ACHN (cell line): ENCODE data around the gene TALDO1.
A peak's percentile ranks its signal among the peaks of the same experiment; 100 is the strongest.

Experiments used
- DNase-seq: peaks from one replicate; pipeline ENCODE4 v3.0.0-alpha.2; 2015
- in situ Hi-C: cut with HindIII; loops from 2 replicates; pipeline ENCODE4 v1.10.0; 2017; ENCODE audit warnings: low sequenced_read_pairs, low pct_ligation_motif_present, low pct_unique_long_range_greater_than_20kb

Gene TALDO1

DNA sequence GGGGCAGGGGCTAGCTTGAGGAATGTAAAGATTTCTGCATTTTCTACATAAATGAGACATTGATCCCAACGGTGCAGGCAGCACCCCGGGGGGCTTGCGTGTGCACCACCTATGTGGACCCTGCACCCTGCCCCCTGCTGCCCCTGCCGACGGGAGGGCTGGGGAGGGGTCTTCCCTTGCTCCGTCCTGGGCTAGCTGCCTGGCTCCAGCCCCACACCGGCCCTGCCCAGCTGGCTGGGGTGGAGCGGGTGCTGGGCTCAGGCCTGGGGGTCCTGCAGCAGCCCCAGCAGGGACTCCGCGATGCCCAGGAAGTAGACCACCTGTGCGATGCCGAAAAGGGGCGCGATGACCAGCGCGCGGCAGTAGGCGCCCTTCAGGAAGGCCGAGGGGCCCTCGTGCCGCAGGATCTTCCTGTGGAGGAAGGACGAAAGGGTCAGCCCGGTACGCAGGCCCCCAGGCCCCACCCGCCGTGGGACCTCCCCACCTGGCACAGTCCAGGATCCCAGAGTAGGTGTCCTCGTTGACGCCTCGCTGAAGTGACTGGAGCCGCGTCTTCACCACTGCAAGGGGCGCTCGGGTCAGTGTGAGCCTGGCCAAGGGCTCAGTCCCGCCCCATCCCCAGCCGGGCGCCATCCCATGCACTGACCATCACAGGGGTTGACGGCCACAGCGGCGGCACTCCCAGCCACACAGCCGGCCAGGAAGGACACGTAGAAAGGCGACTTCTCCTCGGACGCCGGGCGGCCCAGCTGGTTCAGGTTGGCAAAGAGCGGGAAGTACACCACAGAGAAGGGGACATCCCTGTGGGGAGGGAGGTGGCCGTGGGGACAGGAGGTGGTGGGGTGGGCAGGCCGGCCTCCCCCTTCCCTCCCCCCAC, 44.6 kb downstream of the TALDO1 start:
- DNase-seq = no peak
- in situ Hi-C loops = no loop called here

DNA sequence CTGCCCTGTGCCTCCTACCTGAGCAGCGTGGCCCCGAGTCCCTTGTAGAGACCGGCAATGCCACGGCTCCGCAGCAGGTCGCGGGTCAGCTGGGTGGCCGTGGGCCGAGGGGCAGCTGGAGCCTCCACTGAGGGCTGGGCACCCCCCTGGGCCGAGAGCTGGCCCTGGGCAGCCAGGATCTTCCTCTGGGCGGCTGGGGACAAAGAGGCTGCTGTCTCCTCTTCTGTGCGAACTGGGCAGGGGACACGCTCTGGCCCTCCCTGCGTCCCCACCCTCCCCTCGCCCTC, 45.2 kb downstream of the TALDO1 start:
- in situ Hi-C loops = no loop called here
- no peak for DNase-seq

DNA sequence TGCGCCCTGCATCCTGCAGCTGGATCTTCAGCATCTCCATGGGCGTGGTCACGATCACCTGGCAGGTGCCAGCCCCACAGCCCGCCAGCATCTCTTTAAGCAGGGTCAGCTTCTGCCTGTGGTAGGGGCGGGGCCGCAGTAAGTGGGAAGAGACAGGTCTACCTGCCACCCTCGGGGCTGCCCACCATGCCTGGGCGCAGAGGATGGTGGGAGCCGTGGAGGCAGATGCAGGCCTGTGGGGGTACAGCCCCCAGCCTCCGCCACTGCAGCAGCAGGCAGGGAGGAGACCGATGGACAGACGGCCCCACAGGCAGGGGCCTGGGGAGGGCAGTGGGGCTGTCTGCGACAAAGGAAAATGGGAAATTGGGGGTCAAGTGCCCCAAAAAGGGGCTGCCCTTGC, 45.6 kb downstream of the TALDO1 start:
- no peak for DNase-seq
- in situ Hi-C loops = no loop called here

DNA sequence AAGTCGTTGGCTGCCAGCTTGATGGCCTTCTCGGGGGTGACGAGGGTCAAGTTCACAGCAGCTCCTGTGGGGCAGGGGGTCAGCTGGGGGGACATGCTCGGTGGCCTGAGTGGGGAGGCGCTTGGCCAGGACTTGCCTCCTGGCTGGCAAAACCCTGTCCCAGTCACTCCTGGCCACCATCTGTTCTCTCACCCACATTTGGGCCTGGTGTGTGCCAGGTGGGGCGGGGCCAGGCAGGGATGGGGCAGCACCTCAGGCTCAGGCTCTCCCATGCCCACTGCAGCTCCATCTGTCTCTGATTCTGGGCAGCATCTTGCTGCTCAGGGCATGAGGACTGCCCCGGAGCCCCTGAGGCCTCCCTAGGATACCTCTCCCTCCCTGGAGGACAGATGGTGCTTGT, 46.3 kb downstream of the TALDO1 start:
- DNase-seq = no peak
- in situ Hi-C loops = no loop called here

DNA sequence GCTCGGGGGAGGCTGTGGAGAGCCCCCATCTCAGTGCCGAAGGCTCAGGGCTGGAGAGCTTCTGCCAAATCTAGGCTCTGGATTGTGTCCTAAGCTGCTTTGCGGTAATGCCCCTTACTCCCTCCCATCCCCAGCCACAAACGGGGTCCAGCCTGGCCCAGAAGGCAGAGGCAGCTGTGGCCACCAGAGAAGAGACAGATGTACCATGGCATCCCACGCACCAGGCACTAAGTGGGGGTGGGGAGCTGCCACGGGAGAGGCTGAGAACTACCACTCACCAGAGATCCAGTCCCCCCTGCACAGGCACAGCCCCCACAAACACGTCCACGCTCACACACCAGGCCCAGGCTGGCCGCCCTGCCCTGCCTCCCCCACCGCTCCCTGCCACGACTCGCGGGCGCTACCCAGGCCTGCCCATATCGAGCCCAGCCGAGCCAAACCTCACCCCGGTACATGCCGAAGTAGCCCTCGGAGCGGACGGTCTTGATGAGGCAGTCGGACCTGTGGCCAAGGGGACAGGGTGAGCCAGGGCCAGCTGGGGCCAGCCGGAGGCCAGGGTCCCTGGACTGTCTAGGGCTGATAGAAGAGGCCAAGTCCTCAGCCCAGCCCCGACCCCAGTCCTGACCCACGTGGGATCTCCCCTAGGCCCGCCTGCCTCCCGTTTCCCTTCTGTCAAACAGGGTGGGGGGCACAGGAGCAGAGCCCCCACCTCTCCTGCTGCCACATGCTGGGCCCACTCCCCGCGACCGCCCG, 46.9 kb downstream of the TALDO1 start:
- in situ Hi-C loops = no loop called here

DNA sequence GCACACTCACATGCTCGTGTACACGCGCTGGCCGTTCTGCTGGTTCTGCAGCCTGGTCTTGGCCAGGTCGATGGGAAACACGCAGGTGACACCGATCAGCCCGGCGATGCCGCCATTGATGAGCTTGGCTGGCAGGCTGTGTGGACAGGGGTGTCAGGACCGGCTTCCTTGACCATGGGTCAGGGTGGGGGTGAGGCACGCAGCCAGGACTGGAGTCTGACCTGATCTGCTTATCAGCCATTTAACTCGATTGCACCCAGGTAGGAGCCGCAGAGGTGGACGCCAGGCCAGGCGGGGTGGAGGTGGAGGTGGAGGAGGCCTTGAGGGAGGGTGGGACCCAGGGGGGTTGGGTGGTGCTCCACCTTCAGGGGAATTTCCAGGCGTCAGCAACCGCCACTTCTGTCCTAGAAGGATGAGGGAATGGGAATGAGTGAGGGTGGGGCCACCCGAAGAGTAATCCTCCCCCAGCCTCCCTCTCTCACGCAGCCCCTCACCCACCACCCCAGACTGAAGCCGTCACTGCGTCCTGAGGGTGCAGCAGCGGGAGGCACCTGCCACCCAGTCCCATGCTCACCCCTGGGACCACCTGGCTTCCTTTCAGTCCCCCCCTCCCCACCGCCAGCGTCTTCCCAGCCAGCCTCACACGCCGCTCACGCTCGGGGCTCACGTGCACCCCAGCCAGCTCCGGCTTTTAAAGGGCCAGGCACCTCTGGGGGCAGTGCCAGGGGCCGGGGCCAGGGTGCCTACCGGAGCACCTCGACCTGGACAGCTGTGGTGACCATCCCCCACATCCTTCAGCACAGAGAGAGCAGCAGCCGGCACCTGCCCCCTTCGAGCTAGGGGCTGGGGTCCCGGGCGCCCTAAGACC, 47.7 kb downstream of the TALDO1 start:
- in situ Hi-C loops = no loop called here
- DNase-seq = no peak

More for the DNA sequence above, 46.9 kb downstream of the TALDO1 start:
- DNase-seq = no peak

DNA sequence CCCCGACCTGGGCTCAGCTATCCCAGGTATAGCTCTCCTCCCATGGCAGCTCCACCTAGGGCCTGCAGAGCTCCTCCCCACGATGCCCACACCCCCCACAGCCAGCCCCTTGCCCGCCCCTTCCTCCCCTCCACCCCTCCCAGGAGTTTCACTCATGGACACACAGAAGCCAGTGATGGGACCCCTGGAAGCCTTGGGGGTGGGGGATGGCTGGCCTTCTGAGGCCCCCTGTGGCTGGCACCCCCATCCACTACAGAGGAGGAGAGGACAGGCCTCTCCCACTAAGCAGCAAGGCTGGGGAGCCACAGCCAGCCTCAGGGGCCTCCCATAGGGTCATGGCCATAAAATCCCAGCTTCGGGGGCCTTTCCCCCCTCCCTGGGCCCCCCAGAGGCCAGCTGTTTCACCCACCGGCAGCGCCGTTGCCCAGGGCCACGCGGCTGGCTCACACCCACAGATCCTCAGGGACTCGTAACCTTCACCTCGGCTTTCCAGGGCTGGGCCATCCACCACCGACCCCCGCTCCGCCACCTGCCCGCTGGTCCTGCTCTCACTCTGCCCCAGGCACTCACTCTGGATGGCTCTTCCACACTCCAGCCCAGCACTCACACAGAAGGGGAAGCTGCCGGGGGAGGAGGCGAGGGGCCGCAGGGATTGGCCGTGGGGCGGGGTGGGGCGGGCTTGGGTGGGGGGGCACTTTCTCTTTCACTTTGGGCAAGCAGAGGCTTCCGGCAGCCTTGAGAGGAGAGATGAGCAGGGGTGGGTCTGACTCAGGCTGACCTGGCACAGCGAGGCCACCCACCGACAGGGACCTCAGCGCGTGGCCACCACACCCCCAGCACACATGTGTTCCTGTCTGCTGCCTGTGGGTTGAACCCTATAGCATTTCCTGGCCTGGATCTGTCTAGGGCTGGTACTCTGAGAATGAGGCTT, 48.6 kb downstream of the TALDO1 start:
- in situ Hi-C loops = no loop called here
- peak; percentile 81 for DNase-seq

DNA sequence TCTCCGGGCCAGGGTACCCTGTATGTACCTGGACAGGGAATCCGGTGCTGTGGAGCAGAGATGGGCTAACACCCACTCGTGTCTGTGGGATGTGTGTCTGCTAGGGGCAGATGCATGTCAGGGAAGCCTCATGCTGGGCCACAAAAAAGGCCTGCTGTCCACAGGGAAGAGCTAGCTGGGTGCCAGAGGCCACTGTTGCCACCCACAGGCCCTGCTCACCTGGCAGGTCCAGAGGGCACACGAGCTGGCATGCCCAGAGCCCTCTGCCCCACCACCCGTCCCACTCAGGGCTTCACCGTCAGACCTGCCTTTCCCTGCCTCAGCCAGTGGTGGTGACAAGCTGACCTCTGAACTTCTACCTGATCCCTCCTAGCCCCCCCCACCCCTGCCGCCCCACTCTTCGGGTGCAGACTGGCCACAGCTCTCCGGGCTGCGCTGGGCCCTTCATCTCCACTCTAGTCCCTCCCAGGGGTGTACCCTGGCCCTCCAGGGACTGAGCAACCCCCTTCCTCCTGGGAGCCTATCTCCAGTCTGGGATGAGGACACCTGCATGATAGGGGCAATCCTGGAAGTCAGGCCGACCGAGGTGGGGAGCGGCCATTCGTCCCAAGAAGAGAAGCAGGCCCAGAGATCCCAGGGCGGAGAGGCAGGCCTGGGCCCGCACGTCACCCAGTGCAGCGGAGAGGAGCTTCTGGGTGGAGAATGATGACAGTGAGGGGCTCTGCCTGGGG, 49.5 kb downstream of the TALDO1 start:
- no peak for DNase-seq
- in situ Hi-C loops = no loop called here

DNA sequence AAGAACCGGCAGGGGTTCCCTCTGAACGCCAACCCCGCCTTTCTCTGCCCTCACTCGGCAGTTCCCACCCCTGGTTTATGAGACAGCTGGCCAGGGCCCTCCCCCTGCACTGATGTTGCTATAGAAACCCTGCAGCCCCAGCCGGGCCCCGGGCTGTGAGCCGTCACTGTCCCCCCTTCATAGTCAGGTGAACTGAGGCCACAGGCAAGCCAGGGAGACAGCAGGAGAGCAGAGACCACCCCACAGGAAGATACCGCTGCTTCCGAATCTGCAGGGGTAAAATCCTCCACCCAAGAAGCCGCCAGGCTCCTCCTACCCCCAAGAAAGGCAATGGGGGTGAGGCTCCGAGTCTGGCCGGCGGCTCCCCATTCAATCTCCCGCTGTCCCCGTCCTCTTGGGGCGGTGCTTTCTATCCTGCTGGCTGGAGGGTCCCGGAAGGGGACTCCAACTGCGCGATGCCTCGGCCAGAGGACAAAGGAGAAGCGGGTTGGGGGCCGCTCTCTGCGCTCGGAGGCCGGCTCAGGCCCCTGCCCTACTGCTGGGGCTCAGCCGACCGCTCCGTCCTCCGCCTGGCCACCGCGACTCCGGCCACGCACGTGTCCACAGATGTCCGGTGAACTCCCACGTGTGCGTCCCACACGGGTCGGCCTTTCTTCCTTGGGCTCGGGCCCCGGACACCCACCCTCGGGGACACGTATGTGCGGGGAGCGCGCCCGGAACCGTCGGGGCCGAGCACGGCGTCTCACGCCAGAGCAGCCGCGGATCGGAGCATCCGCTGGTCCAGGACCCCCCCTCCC, 50.2 kb downstream of the TALDO1 start:
- peak; percentile 66 for DNase-seq
- in situ Hi-C loops = no loop called here

DNA sequence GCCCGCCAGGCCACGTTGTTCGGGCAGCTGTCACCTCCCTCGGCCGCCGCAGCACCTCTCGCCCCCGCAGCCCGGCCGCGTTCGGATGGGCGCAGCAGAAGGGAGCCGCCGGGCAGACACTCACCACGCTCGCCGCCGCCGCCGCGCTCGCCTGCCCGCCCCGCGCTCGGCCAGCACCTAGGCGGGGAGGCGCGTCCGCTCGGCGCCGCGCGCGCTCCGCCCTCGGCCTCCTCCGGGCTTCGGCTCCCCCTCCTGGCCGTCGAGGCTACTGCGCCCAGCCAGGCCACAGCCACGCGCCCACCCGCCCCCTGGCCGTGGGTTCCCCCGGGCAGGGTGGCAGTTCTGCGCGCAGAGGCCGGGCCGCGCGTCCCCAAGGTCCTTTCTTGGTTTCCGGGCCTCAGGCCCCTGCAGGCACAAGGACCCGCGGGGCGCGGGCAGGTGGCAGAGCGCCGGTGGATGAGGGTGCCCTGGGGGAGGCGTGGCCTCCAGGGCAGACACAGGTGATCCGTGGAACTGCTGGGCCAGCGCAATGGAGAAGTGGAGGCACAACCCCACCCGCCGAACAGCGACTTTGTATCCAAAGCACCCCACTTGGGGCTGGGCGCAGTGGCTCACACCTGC, 50.9 kb downstream of the TALDO1 start, which contains the start of gene SLC25A22:
TSS of gene SLC25A22 (minus strand) at position 189 of the 621 bp plus-strand sequence. CDS start 3,275 bp downstream, outside the sequence.
- in situ Hi-C loops = no loop called here
- DNase-seq = peak; percentile 76

DNA sequence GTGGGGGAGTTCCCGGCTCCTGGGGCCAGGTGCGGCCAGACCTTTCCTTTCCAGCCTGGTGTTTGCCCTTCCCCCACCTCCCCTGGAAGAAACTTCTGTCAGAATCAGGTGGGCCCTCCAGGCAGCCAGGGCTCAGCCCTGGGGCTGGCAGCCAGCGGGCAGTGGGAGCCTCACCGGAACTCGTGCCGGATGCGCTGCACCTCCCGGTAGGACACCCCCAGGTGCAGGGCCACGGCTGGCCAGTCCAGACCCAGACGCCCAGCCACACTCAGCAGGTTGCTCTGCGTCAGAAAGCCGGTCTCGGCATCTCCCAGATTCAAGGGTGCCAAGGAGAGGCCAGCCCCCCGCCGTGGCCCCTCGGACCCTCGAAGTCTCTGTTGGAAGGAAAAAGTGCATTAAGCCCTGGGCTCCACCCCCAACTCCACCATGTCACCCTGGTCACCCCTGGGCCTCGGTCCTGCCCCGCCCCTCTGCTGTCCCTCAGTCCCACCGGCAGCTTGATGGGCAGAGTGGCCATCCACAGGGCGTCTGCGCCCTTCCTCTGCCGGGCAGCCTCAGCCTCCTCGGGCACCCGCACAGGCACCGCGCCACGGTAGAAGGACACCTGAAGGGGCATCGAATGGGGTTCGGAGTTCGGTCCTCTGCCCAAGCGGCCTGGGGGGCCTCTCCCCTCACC, 52.5 kb downstream of the TALDO1 start:
- no peak for DNase-seq
- in situ Hi-C loops = no loop called here

DNA sequence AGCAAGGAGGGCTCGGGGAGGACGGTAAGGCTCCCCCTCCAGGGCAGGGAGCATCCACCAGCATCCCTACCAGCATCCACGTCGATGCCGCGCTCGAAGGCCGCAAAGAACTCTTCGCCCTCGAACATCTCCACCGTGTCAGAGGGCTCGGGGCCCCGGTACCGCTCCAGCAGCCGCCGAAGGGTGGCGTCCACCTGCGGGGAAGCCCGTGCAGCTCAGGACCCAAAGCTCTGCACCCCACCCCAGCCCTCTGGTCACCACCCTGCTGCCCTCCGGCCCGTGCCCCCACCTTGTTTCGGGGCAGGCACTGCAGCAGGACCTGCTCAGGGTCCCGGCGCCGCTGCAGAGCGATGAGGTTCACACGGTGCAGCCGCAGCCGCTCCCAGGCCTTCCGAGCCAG, 53.2 kb downstream of the TALDO1 start:
- in situ Hi-C loops = no loop called here
- DNase-seq = no peak

DNA sequence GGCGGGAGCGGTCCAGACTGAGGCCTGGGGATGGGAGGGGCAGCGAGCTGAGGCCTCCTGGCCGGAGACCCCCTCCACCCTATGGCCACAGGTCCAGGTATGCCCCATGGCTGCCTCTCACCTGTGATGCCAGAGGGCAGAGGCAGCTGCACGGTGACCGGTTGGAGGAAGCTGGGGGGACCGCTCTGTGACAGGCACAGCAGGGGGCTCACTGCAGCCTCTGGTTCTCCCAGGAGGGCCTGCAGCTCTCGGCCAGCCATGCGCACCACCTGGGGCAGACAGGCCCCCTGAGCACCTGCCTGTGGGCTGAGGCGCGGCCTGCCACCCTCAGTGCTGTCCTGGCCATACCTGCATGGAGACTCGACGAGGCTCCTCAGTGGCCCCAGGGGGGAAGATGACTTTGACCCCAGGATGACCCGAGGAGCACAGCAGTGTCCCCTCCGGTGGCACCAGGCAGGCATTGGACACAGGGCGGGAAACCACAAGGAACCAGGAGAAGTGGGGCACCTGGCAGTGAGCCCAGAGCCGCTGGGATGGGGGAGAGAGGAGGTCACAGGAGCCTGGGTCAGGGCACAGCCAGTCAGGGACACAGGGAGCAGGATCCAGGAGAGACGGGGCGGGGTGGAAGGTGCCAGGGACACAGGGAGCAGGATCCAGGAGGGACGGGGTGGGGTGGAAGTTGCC, 54.0 kb downstream of the TALDO1 start:
- in situ Hi-C loops = no loop called here
- no peak for DNase-seq

DNA sequence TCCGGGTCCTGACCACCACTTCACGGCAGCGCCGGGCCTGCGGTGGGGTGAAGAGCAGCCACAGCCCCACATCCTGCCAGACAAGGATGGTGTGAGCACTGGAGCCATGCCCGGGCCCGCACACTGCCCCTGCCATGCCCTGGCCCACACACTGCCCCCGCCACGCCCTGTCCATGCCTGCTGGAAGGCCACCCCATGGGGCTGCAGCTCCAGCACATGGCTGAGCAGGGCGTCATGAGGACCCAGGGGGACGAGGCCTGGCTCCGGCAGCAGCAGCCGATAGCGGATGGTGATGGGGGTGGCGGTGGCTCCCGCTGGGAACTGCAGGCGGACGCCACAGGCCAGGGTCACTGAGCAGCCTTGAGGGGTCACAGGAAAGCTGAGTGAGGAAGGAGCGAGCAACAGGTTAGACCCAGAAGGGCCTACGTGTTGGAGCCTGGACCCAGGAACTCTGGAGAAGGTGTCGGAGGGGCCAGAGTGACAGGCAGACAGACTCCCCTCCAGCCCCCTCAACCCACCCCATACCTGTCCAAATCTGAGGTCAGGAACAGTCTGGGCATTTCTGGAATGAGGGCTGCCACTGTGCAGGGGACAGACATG, 54.9 kb downstream of the TALDO1 start:
- no peak for DNase-seq
- in situ Hi-C loops = no loop called here
